Medulla oblongata (tissue), 1 donor: Measurements from ENCODE around the gene C20orf202.

ENCODE experiments used
- DNase-seq: peaks from one replicate; pipeline ENCODE4 v3.0.0-alpha.2; 2015; ENCODE audit errors: extremely low spot score

C20orf202 gene

GRCh38 chr20:1184638-1185315 lies 18.5 kb upstream of the C20orf202 start, which contains the start of gene TMEM74B:
TSS of gene TMEM74B (minus strand) at chr20:1184981. CDS start at chr20:1183801, 1,180 bp downstream.
- DNase-seq, result no peak

GRCh38 chr20:1185316-1185741 lies 17.9 kb upstream of the C20orf202 start:
- no peak for DNase-seq

- no peak for DNase-seq
Observed at GRCh38 chr20:1185790-1186334, 17.4 kb upstream of the C20orf202 start.

- no peak for DNase-seq
Observed at GRCh38 chr20:1186367-1186991, 16.8 kb upstream of the C20orf202 start.

- DNase-seq, result no peak
Observed at GRCh38 chr20:1187605-1188171, 15.6 kb upstream of the C20orf202 start.

- no peak for DNase-seq
Observed at GRCh38 chr20:1188347-1188746, 14.9 kb upstream of the C20orf202 start.

- DNase-seq, result no peak
Observed at GRCh38 chr20:1189827-1190226, 13.4 kb upstream of the C20orf202 start.

- no peak for DNase-seq
Observed at GRCh38 chr20:1190847-1191246, 12.4 kb upstream of the C20orf202 start.

GRCh38 chr20:1191299-1191698 lies 12.0 kb upstream of the C20orf202 start:
- DNase-seq, result no peak

GRCh38 chr20:1195226-1195625 lies 8.0 kb upstream of the C20orf202 start:
- no peak for DNase-seq

- DNase-seq, result no peak
Observed at GRCh38 chr20:1196634-1197033, 6.6 kb upstream of the C20orf202 start.

GRCh38 chr20:1197801-1198200 lies 5.5 kb upstream of the C20orf202 start:
- no peak for DNase-seq

GRCh38 chr20:1198751-1199150 lies 4.5 kb upstream of the C20orf202 start:
- no peak for DNase-seq

GRCh38 chr20:1199212-1199873 lies 3.9 kb upstream of the C20orf202 start:
- DNase-seq, result no peak

GRCh38 chr20:1199964-1200363 lies 3.3 kb upstream of the C20orf202 start:
- DNase-seq, result no peak

GRCh38 chr20:1203630-1204029 lies 376 bp downstream of the C20orf202 start:
- DNase-seq, result no peak

GRCh38 chr20:1204113-1204512 lies 859 bp downstream of the C20orf202 start:
- no peak for DNase-seq

GRCh38 chr20:1204576-1204975 lies 1.3 kb downstream of the C20orf202 start:
- no peak for DNase-seq

GRCh38 chr20:1205802-1206201 lies 2.5 kb downstream of the C20orf202 start:
- no peak for DNase-seq

GRCh38 chr20:1206366-1207148 lies 3.3 kb downstream of the C20orf202 start:
- DNase-seq, result no peak

- no peak for DNase-seq
Observed at GRCh38 chr20:1207293-1207878, 4.1 kb downstream of the C20orf202 start.
